T-helper 2 cell (primary cell): ENCODE data around the gene DMD.
A peak's percentile ranks its signal among the peaks of the same experiment; 100 is the strongest.

Experiments used
- DNase-seq, 5 experiments: peaks; one replicate each; pipeline versions ENCODE4 v3.0.0 to v3.0.0-alpha.2; 2012 to 2022

The DMD gene

DNA sequence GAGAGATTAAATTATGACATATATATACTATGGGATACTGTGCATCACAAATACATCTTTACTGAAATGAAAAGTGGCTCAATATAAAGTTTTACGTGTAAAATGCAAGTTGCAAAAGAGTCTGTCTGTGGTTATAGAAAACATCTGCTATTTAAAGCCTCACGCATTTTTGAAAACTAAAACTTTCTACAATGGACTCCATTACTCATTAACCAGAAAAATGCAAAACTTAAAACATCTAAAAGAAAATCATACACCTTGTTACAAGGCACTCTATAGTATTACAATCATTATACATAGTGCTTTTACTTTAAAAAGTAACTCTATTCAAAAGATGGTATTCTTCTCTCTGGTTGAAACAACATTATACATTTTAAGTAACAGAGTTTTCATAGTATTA lies 755.6 kb downstream of the DMD start:
- DNase-seq, result no peak

DNA sequence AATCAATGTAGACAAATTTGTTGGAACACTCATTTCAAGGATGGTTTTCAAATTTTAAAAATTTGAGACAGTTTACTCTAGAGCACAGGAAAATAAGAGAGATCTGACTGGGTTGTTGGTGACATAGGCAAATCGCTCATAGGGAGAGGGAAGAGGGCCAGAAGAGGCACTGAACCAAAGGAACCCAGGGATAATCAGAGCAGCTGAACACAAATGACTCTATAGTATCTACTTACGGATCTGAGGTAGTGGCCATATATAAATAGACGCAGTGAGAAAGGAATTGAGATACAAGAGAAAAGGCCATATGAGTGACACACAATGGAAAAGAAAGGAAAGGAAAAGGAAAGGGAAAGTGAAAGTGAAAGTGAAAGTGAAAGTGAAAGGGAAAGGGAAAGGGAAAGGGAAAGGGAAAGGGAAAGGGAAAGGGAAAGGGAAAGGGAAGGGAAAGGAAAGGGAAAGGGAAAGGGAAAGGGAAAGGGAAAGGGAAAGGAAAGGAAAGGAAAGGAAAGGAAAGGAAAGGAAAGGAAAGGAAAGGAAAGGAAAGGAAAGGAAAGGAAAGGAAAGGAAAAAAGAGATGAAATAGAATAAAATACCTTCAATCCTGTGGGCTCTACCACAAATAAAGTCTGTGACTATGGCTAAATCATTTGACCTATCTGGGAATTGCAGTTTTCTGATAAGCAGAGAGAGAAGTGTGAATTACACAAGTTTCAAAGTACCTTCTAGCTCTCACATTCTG lies 759.2 kb downstream of the DMD start:
- DNase-seq, result no peak

DNA sequence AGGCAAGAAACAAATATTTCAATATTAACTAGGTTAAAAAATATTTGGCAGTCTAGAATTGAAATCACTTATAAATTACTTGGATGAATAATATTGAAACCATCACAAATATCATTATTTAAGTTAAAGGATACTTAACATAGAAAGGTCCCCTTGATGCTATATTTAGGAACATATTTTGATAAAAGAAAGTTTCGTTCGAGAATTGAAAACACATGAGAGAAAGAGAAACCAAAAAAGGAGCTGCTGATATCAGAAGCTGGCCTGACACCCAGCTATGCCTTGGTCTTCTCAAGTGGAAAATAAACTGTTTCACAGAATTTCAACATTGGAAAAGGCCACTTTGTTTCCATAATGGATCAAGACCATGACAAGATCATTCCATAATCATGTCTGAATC lies 762.4 kb downstream of the DMD start:
- DNase-seq, result peak in 1 of 5 experiments; percentile 3

DNA sequence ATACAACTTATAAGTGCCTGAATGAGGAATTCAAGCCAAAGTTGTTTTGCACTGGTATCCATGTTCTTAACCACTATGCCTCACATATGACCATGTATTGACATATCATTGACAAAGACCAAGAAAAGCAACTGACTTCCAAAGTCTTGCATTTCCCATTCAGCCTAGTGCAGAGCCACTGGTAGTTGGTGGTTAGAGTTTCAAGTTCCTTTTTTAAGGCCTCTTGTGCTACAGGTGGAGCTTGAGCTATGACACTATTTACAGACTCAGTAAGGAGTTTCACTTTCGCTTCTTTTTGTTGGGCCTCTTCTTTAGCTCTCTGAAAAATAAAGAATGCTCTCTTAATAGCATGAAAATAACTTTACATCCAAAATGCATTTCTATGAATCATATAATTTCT lies 763.0 kb downstream of the DMD start:
- DNase-seq, result peak in 2 of 5 experiments; percentile 3 to 68

DNA sequence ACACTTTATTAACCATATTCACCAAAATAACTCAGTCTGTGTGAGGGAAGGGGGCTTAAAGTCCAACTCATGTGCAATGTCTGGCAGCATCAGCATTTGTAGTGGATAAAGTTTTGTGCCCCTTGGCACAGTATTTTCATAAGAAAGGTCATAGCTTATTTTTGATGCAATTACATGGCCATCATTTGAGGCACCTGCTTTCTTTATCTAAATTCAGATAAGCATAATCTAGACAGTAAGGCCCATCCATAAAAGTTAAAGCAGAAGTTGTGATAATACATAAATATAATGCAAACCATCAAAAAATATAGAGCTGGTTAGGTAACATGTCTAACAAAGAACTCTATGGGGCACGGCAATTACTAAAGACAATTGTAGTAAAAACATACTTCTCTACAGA lies 763.7 kb downstream of the DMD start:
- no peak for DNase-seq

DNA sequence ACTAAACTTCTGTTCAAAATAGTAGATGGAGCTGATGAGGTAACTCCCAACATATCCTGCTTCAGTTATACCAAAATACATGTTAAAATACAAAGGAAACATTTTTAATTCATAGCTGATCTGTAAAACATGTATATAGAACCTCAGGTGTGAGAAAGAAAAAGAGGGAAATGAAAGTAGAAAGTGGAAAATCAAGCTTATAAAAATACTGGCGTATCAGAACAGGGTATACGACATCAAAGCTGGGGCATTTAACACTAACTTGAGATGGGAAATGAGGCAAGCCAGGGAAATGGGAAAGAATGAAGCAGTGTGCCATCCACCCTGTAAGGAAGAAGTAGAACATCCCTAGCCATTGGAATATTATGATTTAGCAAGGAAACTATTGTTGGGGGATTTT lies 767.5 kb downstream of the DMD start:
- no peak for DNase-seq

DNA sequence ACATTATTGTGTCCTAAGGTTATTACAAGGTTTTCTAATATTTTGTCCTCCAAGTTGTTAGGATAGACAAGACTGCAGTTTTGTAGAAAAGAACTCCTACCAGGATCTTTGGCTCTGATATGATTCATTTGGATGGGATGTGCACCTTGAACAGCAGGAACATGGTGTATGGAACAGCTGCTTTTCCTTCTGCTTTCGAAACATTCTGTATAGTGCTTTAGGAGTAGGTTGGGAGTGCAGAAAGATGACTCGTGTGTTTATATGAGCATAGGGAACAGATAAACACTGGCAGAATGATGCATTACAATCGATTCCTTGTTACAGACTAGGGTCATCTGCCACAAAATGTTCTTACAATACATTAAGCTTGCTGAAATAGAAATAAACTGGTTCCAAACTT lies 790.1 kb downstream of the DMD start:
- no peak for DNase-seq

DNA sequence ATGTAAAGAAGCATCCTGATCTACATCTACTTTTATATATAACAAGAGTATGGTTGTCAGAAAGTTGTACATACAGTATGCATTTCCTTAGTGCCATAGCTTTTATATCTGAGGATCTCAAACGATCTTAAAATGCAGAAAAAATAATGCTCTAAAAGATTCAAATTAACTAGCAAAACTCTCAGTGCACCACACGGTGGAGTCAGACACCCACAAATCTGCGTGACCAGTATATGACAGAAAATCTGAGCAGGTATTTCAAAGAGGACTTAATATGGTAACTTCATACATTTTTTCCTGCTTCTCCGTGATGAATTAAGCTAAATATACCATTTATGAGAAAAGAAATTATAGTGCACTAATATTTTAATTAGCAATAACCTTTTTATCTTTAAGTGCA lies 803.0 kb downstream of the DMD start:
- DNase-seq, result peak in 1 of 5 experiments; percentile 8

DNA sequence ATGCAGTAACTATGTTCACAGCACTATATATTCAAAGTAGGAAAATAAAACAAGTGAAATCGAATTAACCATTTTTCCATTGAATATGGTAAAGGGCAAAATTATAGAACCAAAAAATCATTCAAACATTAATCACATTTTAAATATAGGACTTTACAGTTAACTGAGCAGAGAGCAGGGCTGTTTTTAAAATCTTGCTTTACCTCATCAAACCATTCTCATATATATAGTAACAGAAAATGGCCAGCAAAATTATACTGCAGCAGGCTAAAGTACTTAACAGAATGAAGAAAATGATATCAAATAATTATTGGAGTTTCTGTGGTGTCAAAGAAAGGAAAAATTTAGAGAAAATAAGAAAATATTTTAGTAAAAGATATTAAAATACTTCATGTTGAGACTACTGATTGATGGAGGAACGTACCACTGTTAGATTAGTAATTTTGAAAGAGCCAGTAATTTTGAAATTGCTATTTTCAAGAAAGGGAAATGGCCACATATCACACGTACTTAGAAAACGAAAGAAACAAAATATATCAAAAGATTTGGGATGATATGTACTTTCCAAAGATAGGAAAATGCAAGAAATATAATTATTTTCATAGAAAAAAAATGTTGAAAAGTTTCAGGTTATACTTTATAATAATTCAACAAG lies 813.7 kb downstream of the DMD start:
- DNase-seq, result peak in 1 of 5 experiments; percentile 0

DNA sequence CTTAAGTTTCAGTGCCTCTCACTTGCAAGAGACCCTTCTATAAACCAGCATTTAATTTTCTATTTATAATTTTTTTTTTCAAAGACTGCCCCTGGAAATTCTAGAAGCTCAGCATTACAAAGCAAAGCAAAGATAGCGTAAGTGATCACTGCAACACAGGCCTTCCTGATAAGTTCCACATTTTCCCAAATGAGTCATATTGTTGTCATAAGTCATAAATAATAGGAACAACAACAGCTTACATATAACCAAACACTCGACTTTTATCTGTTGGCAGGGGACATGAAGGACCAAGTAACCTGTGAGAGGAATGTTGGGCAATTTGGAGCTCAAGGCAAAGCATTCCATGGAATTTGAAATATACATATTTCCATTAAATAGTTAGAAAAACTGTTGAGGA lies 815.5 kb downstream of the DMD start:
- no peak for DNase-seq

DNA sequence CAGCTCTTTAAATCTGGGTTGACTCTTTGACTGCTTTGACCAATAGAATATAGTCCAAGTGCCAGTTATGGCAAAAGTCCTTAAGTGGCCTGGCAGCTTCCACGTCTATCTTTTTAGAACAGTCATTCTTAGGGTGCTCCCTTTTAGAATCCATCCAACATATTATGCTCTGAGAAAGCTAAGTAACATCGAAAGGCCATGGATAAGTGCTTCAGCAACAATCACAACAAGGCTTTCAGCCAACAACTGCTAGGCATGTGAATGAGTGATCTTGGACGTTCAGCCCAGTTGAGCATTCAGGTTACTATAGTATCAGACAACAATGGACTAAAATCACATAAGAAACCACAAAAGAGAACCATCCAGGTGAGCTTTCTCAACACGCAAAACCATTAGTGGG lies 818.7 kb downstream of the DMD start:
- no peak for DNase-seq

DNA sequence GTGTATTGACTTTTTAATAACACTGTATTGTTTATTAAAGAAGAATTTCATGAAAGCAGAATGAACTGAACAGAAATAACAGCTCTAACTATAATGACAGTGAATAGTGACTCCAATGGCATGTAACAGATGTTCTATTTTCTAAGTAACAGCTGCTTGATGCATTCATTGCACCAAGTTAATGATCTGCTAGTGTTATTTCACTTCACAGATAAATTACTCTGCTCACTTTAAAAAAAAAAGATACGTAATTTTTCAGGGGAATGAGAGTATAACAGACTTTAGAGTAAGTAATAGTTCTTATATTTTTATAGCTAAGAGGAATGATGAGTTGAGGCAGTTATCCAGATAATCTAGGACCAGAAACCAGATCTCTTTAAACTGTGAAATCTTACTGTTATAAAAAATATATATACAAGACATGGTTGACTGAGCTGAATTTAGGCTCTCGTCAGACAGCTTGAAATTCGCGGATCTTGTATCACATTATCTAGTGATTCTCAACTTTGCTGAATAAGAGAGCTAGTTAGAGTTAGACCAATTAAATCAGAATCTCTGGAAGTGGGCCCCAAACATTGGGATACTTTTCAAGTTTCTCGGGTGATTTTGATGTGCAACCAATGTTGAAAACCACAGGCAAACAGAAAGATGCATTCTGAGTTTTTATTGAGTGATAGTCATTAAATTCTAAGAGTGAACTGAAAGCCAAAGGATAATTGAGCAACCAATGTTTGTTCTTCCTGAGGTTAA lies 840.7 kb downstream of the DMD start:
- DNase-seq, result no peak

DNA sequence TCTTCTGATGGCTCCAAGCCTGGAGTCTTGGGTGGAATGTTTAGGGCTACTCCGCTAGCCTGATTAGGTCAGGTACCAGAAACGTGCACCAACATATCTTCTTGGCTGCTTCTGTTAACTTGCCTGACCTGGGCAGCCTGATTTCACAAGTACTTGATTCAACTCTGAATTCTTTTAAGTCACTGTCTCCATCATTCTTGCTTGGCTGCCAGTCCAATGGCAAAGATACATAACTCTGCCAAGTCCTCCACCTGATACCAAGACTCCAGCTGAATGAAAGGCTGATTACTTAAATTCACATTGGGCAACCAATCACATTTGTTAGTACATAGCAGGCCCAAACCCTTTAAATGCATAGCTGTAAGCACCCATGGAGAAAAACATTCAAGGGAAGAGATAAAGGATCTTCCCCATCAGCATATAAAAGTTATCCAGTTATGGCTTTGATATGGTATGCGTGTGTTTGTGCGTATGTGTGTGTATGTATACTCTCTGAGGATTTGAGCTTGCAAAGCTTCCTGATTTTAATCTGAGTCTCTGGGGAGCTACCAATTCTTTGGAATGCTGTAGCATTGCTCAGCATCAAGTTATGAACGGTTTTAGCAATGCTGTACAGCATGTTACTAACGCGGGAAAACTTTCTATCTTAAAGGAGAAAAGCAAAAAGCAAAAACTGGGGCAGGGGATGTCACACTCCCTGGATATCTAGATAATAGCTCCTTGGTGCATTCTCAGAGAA lies 917.2 kb downstream of the DMD start:
- DNase-seq, result no peak

DNA sequence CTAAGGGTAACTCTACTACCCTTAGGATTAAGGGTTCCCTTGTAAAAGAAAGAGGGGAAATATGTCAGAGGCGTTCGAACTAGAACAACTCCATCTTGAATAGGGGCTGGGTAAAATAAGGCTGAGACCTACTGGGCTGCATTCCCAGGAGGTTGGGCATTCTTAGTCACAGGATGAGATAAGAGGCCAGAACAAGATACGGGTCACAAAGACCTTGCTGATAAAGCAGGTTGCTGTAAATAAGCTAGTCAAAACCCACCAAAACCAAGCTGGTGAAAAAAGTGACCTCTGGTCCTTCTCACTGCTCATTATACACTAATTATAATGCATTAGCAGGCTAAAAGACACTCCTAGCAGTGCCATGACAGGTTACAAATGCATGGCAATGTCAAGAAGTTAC lies 922.0 kb downstream of the DMD start:
- DNase-seq, result no peak

DNA sequence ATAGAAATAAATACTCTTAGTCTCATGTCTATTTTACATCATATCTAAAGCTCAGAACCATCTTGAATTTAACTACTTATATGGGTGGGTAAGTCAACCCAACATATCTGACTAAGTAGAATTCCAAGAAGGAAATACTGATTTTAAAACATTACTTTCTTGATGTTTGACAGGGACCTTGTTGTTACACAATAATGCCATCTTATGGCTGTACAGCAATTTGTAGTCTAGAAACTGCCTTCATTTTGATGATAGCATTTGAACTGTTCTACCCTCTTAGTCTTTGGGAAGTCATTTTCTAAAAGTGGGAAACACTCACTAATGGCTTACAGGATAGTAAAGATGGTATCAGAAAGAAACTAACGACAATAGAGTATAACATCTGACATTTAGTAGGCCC lies 929.5 kb downstream of the DMD start:
- no peak for DNase-seq

DNA sequence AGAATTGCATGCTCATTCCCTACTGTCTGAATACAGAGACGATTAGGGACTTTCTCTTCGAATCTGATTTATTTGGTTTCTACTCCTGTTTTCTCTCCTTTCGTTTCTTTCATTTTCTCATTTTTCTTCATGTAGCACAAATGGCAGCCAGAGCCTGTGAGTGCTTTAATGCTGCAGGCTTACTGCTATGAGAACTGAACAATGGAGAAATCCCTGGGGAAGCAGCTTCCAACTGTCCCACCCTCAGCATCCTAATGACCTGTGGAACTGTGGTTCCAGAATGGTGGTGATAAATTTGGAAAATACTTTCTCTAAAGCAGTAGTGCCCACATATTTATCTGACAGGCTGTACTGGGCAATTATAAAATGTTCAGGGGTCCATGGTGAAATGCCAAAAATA lies 930.4 kb downstream of the DMD start:
- DNase-seq, result no peak

DNA sequence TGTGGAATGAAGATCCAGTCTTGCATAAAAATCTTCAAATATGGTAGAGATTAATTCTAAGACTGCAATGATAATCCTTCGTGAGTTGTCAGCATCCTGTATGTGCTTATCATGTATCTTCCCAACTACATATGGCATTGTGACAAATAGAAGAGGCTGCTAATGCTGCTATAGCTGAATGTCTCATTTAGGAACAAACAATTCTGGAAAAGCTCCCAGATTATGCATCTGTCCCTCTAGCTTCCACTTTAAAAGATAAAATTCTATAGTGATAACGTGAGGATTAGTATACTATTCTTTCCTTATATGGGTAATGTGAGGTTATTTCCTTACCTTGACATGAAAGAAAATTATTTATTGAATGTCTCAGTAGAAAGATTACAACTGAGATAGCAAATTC lies 930.9 kb downstream of the DMD start:
- DNase-seq, result no peak

DNA sequence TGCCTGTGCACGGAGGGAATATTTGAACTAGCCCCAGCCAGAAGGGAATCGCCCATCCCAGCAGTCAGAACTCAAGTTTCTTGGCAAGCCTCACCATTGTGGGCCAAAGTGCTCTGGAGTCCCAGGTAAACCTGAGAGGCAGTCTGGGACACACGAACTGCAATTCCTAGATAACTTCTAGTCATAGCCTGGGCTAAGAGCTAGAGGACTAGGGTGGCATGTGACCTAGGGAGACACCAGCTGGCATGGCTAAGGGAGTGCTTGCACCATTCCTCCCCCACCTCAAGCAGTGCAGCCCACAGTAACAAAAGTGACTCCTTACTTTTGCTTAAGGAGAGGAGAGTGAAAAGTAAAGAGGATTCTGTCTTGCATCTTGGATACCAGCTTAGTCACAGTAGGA lies 935.2 kb downstream of the DMD start:
- no peak for DNase-seq

DNA sequence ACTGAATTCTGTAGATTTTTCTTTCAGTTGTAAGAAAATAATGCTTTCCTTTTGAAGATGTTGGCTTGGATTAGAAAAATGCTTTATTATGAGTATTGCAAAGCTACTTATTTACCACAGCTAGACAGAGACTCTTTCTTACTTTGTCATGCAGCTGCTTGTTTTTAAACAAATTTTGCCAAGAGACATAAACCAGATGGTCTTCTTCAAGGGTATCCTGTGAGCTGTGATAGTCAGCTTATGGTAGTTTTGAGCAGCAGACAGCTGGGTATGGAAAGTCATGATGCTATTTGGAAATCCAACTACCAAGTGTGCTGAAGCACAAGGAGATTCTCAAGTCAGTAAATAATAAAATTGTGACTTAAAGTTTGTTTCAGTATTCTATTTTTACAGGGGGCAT lies 941.5 kb downstream of the DMD start:
- DNase-seq, result no peak

DNA sequence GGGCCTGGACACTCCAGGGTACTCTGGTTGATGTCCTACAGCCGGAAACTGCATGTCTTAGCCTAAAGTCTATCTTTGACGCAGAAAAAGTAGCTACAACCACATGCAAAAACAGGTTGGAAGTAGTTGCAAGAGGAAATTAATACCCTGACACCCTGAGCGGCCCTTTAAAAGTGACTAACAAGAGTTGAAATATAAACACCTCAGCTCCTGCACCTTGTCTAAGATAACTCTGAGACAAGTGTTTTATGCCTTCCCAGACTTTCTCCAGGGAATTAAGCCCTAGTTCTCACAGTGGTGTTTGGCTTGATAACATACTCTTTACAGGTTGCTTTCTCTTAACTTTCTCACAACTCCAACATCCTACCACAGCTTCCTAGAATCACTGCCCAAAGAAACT lies 943.1 kb downstream of the DMD start:
- DNase-seq, result no peak

DNA sequence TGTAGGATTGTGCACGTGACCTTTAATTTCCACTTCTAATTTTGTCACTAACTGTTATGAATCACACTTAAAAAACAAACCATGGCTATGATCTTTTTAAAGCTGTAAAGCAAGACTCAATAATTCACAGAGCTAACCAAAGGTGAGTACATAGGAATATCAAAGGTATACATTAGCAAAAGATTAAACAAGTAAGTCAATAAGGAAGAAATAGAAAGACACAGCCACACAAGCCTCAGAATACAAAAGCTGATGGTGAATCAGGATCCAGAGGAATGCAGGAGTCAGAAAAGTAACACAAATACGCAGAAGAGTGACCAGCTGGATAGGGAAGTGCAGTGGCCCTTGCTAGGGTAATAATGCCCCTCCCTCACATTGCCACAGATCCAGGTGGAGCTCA lies 943.6 kb downstream of the DMD start:
- DNase-seq, result no peak

DNA sequence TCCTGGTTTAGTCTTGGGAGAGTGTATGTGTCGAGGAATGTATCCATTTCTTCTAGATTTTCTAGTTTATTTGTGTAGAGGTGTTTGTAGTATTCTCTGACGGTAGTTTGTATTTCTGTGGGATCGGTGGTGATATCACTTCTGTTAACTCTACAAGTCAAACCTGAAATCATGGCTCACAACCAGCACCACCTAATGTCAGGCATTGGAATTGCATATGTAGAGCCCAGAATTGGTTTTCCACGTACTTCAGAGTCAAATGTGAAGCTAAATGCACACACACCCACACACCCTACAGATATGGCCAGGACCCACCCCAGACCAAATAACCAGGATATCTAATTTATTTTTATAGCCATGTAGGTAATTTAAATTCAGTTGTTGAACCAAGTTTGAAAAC lies 964.7 kb downstream of the DMD start:
- peak in 1 of 5 experiments; percentile 5 for DNase-seq

DNA sequence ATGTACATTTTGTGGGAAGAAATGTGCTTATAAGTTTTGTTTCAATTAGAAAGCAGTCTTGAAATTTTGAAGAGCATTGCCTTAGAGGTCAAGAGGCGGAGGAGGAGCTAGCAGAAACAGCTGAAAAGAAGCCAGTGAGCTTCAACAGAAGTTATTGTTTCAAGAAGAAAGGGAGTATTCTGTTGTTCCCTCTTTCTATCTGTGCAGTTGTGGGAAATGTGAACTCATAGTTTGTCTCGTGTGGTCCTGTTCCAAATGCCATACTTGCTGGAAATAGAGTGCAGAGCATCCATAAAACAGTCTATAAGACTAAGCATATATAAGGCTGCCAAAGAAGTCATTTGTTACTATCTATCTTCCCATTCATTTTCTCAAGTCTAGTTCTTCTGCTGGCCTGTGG lies 1015.7 kb downstream of the DMD start:
- DNase-seq, result no peak
